Cardiac muscle cell (in vitro differentiated cells and primary cell): ENCODE results near the gene SYNJ2. TPM values are rescaled to one million over a fixed set of nuclear protein-coding genes. Genes with fewer than 3 reads are reported as not detected.

Experiments used
- DNase-seq, 2 donors: peaks; one replicate each; pipeline versions ENCODE4 v3.0.0 to v3.0.0-alpha.2; 2010 to 2017; ENCODE audit warnings: low read depth in 1 of 2, low spot score in 1 of 2
- H3K27ac ChIP-seq: fragments of 200-600 bp; sonication (generic); 2 replicates; pipeline ENCODE4 v1.5.1; 2016
- H3K27me3 ChIP-seq: fragments of 200-600 bp; sonication (generic); 2 replicates; pipeline ENCODE4 v1.6.0; 2016; ENCODE audit warnings: control low read depth
- H3K36me3 ChIP-seq: fragments of 200-600 bp; sonication (generic); 2 replicates; pipeline ENCODE4 v1.5.1; 2016; ENCODE audit warnings: control low read depth
- H3K4me1 ChIP-seq: fragments of 200-600 bp; sonication (generic); 2 replicates; pipeline ENCODE4 v1.8.1; 2017; ENCODE audit warnings: low read depth, mild to moderate bottlenecking, mixed run types
- H3K4me3 ChIP-seq: fragments of 200-600 bp; sonication (generic); 2 replicates; pipeline ENCODE4 v1.5.1; 2016; ENCODE audit warnings: mild to moderate bottlenecking
- H3K9me3 ChIP-seq: fragments of 200-600 bp; sonication (generic); 2 replicates; pipeline ENCODE4 v1.5.1; 2017; ENCODE audit warnings: low read depth, mild to moderate bottlenecking, control low read depth
- polyA plus RNA-seq: library from polyadenylated mRNA; unstranded; fragments of >200 nt; fragmentation: Nextera tagmentation; extraction: Ambion mirVana; gene quantifications from 2 replicates; pipeline ENCODE4 v1.2.1, GENCODE V29; 2016
- total RNA-seq: library from RNA; depleted of rRNA; stranded (reverse); fragments of >200 nt; gene quantifications from 2 replicates; pipeline ENCODE4 v1.2.3, GENCODE V29; 2016
- TF ChIP-seq, protein P1 (sequence below): IDR thresholded peaks from 2 replicates; pipeline ENCODE4 v1.5.1; 2012; ENCODE audit warnings: low read depth, mild to moderate bottlenecking, low read length

SYNJ2 gene
- total and polyA plus RNA-seq, 2 experiments from 2014 or later: 2.1 to 2.9 TPM

DNA sequence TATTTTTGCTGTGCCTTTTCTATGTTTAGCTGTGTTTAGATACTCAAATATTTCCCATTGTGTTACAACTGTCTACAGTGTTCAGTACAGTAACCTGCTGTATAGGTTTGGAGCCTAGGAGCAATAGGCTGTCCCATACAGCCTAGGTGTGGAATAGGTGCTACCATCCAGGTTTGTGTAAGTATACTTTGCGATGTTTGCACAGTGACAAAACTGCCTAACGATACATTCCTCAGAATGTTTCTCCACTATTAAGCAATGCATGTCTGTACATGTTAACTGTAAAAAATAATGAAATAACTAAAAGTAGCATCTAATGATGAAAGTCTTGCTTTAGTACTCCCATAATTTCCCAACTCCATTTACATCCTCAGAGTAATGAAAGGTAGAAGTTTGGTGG, 140.4 kb downstream of the SYNJ2 start:
- no peak overlapping the region for H3K4me3 ChIP-seq
- H3K36me3 ChIP-seq: peaks cover 5% of the 10 kb centered on the region
- no peaks in the 10 kb centered on the region for H3K9me3 ChIP-seq
- H3K27ac ChIP-seq: no peak overlapping the region
- TF ChIP-seq, protein P1, sequence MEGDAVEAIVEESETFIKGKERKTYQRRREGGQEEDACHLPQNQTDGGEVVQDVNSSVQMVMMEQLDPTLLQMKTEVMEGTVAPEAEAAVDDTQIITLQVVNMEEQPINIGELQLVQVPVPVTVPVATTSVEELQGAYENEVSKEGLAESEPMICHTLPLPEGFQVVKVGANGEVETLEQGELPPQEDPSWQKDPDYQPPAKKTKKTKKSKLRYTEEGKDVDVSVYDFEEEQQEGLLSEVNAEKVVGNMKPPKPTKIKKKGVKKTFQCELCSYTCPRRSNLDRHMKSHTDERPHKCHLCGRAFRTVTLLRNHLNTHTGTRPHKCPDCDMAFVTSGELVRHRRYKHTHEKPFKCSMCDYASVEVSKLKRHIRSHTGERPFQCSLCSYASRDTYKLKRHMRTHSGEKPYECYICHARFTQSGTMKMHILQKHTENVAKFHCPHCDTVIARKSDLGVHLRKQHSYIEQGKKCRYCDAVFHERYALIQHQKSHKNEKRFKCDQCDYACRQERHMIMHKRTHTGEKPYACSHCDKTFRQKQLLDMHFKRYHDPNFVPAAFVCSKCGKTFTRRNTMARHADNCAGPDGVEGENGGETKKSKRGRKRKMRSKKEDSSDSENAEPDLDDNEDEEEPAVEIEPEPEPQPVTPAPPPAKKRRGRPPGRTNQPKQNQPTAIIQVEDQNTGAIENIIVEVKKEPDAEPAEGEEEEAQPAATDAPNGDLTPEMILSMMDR: no peak
- no peak for DNase-seq
- no peaks in the 10 kb centered on the region for H3K27me3 ChIP-seq
- no peaks in the 10 kb centered on the region for H3K4me1 ChIP-seq

DNA sequence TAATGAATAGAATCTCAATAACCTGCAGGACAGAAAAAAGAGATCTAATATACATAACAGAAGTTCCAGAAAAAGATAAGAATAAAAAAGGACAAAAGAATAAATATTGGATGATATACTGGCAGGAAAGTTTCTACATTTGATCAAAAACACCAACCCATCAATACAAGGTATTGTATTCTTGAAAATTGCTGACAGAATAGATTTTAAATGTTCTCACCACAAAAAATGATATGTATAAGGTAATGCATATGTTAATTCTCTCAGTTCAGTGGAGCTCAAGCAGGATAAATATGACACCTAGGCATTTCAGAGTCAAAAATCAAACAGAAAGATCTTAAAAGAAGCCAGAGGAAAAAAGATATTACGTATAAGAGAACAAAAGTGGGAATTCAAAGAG, 142.6 kb downstream of the SYNJ2 start:
- H3K27me3 ChIP-seq: no peaks in the 10 kb centered on the region
- no peaks in the 10 kb centered on the region for H3K9me3 ChIP-seq
- no peak for DNase-seq
- no peaks in the 10 kb centered on the region for H3K4me1 ChIP-seq
- H3K4me3 ChIP-seq: no peak overlapping the region
- TF ChIP-seq, protein P1: no peak
- H3K36me3 ChIP-seq: peaks cover 5% of the 10 kb centered on the region
- H3K27ac ChIP-seq: no peak overlapping the region

DNA sequence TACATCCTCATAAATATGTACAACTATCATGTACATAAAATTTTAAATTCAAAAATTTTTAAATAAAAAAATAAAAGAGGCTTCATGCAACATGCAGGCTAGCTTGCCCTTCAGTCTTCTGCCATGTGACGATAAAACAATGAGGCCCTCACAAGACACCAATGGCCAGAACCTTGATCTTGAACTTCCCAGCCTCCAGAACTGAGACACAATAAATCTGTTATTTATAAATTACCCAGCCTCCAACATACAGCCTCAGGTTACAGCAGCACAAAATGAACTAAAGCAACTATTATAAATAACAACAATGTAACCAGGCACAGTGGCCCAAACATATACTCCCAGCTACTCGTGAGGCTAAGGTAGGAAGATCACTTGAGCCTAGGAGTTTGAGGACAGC, 143.6 kb downstream of the SYNJ2 start:
- TF ChIP-seq, protein P1: no peak
- H3K36me3 ChIP-seq: peaks cover 5% of the 10 kb centered on the region
- no peaks in the 10 kb centered on the region for H3K4me1 ChIP-seq
- no peak for DNase-seq
- no peak overlapping the region for H3K4me3 ChIP-seq
- no peak overlapping the region for H3K27ac ChIP-seq
- H3K9me3 ChIP-seq: no peaks in the 10 kb centered on the region
- H3K27me3 ChIP-seq: no peaks in the 10 kb centered on the region

DNA sequence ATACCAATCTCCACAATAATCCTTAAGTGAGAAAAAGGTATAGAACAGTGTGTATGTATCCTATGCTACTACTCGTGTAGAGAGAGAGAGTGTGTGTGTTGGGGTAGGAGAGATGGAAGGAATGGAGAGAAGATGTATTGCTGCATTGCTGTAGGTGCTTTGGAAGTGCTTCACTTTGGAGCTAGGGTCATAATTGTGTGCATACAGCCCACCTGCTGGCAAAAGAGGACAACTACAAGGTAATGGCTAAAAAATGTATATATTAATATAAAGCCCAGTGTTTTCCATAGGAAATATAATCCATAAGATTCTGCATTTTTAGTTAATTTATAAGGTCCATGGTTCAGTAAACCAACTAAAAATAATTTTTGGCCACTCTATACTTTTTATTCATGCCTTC, 150.3 kb downstream of the SYNJ2 start:
- Histone ChIP-seq H3K9me3 (no peaks in the 10 kb centered on the region), H3K27ac (no peak overlapping the region), H3K27me3 (no peaks in the 10 kb centered on the region), H3K36me3 (no peaks in the 10 kb centered on the region), H3K4me1 (no peaks in the 10 kb centered on the region), H3K4me3 (no peak overlapping the region)
- peak; percentile 36 to 47 for DNase-seq
- TF ChIP-seq, protein P1: peak; percentile 55

DNA sequence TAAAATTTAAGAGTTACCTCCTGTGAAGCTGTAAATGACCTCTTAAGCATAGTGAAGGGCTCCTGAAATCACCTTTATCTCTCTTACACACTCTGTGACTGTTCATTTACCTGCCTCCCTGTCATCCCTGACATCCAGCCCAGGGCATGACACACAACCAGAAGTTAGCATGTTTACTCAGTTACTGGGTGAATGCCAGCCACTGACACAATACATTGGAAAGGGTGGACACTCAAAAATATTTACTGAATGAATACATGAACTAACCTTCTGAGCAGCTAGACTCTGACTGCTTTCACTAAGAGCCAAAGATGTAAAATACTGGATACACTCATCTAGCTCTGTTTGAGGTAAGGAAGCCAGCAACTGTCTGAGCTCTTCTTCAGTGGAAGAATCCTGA, 161.1 kb downstream of the SYNJ2 start:
- Histone ChIP-seq H3K27ac (no peak overlapping the region), H3K4me3 (no peak overlapping the region), H3K36me3 (peaks cover 8% of the 10 kb centered on the region), H3K4me1 (no peaks in the 10 kb centered on the region), H3K27me3 (no peaks in the 10 kb centered on the region), H3K9me3 (no peaks in the 10 kb centered on the region)
- peak in 1 of 2 donors; percentile 43 for DNase-seq
- TF ChIP-seq, protein P1: no peak

DNA sequence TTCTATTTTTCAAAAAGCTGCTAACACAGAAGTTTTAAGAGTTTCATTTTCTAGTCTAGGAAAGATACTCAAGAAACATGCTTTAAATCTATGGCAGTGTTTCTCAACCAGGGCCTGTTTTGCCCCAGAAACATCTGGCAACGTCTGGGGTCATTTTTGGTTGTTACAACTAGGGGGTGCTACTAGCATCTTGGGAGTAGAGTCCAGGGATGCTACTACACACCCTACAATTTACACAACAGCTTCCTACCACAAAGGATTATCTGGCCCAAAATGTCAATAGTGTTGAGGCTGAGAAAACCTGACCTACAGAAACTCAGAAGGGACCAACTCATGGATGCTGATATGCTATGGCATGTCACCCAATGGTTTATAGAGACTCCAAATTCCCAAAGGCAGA, 162.0 kb downstream of the SYNJ2 start:
- Histone ChIP-seq H3K27me3 (no peaks in the 10 kb centered on the region), H3K36me3 (peaks cover 11% of the 10 kb centered on the region), H3K9me3 (no peaks in the 10 kb centered on the region), H3K4me1 (no peaks in the 10 kb centered on the region), H3K4me3 (no peak overlapping the region), H3K27ac (no peak overlapping the region)
- peak in 1 of 2 donors; percentile 41 for DNase-seq
- TF ChIP-seq, protein P1: peak; percentile 32
